ENCODE data around the gene NTM.

DNA sequence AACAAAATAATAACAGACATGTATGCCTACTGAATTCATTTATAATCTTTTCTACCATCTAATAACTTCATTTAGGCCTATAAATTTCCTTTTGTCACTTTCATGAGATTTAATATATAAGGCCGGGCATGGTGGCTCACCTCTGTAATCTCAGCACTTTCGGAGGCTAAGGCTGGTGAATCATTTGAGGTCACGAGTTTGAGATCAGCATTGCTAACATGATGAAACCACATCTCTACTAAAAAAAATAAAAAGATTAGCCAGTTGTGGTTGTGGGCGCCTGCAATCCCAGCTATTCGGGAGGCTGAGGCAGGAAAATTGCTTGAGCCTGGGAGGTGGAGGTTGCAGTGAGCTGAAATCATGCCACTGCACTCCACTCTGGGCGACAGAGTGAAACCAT lies 14.2 kb upstream of the NTM start:
- TF ChIP-seq, protein P1, sequence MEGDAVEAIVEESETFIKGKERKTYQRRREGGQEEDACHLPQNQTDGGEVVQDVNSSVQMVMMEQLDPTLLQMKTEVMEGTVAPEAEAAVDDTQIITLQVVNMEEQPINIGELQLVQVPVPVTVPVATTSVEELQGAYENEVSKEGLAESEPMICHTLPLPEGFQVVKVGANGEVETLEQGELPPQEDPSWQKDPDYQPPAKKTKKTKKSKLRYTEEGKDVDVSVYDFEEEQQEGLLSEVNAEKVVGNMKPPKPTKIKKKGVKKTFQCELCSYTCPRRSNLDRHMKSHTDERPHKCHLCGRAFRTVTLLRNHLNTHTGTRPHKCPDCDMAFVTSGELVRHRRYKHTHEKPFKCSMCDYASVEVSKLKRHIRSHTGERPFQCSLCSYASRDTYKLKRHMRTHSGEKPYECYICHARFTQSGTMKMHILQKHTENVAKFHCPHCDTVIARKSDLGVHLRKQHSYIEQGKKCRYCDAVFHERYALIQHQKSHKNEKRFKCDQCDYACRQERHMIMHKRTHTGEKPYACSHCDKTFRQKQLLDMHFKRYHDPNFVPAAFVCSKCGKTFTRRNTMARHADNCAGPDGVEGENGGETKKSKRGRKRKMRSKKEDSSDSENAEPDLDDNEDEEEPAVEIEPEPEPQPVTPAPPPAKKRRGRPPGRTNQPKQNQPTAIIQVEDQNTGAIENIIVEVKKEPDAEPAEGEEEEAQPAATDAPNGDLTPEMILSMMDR (IDR thresholded peaks at IDR 0.05; ENCODE audit: low read depth, low read length, poor library complexity, severe bottlenecking), result no peak
- no peak for TF ChIP-seq EZH2phosphoT487 (IDR thresholded peaks at IDR 0.05; ENCODE audit: borderline replicate concordance, low read length)
